GM12872 (cell line): ENCODE data around the gene CPA1.

ENCODE experiments used
- CTCF ChIP-seq: IDR thresholded peaks from 3 replicates; pipeline ENCODE4 v1.5.1; 2011; ENCODE audit warnings: low read depth, mild to moderate bottlenecking, low read length, moderate library complexity; ENCODE audit not compliant: insufficient read depth

CPA1 gene

GRCh38 chr7:130436253-130436652 lies 56.0 kb downstream of the CPA1 start:
- no peak for TF ChIP-seq CTCF
